ENCODE data around the gene LHX4.

Gene LHX4

DNA sequence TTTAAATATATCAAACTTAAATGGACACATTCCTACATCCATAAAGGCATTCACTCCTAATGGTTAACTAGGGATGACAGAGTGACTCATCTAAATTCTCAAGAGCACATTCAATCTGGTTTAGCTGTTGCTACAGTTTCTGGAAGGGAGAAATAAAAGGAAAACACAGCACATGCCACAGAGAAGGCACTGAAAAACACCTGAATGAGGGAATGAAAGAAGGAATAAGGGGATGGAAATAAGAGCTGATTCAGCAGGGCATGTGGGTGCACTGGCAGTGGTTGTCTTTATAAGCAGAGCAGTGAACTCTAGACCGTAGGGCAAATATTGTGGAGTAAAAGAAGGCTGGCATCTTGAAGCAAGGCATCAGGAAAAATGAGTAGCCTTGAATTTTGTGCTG lies 79.3 kb downstream of the LHX4 start:
- TF ChIP-seq, protein P1, sequence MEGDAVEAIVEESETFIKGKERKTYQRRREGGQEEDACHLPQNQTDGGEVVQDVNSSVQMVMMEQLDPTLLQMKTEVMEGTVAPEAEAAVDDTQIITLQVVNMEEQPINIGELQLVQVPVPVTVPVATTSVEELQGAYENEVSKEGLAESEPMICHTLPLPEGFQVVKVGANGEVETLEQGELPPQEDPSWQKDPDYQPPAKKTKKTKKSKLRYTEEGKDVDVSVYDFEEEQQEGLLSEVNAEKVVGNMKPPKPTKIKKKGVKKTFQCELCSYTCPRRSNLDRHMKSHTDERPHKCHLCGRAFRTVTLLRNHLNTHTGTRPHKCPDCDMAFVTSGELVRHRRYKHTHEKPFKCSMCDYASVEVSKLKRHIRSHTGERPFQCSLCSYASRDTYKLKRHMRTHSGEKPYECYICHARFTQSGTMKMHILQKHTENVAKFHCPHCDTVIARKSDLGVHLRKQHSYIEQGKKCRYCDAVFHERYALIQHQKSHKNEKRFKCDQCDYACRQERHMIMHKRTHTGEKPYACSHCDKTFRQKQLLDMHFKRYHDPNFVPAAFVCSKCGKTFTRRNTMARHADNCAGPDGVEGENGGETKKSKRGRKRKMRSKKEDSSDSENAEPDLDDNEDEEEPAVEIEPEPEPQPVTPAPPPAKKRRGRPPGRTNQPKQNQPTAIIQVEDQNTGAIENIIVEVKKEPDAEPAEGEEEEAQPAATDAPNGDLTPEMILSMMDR (conservative IDR thresholded peaks at IDR 0.05): no peak
- no peak overlapping the region for H3K27ac ChIP-seq

DNA sequence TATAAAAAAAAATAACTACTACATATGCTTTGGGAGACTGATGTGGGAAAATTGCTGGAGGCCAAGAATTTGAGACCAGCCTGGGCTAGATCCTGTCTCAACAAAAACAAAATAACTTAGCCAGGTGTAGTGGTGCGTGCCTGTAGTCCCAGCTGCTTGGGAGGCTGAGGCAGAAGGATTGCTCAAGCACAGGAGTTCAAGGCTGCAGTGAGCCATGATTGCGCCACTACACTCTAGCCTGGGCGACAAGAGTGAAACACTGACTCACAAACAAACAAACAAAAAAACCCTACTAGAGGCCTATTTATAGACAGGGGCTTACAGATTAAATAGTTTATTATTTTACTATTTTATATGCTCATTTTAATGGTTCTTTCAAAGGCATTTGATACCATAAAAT lies 80.0 kb downstream of the LHX4 start:
- TF ChIP-seq, protein P1 (conservative IDR thresholded peaks at IDR 0.05): no peak
- no peak overlapping the region for H3K27ac ChIP-seq

DNA sequence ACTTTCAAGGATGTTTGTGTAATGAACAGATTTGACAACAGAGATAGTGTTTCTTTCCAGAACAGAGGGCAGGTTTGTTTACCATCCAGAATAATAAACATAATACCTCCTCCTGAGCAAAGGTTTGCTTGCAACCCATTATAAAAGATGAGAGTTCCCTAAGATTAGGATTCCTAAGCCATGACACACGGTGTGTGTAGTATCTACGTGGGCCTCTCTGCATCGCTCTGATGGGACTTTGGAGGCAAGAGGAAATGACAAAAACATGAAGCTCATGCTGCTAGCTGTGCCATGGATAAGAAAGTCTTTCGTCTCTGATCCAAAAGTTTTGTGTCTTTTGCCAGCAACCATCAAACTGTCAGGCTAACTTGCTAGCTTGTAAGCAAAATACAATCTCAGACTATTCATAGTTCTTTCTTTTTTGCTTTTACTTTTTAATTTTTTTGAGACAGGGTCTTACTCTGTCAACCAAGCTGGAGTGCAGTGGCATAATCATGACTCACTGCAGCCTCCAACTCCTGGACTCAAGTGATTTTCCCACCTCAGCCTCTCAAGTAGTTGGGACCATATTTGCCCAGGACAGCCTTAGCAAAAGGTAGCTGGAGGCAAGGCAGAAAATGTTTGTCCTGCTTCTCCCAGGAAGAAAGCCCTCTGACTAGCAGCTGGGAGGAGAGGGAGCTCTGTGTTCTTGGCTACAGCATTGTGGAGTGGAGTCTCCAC lies 81.1 kb downstream of the LHX4 start:
- TF ChIP-seq, protein P1 (conservative IDR thresholded peaks at IDR 0.05): no peak
- H3K27ac ChIP-seq: no peak overlapping the region

DNA sequence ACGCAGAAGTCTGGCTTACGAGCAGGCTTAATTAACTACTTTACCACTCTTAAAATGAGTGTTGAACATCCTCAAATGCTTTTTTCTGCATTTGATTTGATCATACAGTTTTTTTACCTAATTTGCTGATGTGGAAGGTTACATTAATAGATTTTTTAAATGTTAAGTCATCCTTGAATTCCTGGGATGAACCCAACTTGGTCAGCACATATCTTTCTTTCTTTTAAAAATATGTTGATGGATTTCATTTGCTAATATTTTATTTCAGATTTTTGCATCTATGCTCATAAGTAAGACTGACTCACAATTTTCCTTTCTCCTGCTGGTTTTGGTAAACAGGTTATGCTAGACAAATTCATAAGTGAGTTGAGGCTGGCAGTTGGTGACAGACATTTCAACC lies 82.9 kb downstream of the LHX4 start:
- H3K27ac ChIP-seq: no peak overlapping the region
- TF ChIP-seq, protein P1 (conservative IDR thresholded peaks at IDR 0.05): no peak

DNA sequence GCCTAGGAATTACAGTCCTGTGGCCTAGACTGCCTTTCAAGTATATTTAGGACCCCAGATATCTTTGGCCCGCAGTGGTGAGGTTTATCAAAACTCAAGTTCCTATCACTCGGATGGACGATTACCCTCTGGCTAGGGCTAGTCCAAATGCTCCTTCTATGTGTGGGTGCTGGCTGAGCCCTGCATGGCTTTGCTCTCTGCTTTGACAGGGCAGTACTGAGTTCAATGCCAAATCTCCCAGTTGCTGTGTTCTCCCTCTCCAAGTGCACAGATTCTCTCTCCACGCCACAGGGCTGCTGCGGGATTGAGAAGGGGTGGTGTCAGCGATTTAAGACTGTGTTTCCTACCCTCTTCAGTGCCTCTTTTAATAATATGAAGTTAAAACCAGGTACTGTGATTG lies 97.0 kb downstream of the LHX4 start:
- TF ChIP-seq, protein P1 (conservative IDR thresholded peaks at IDR 0.05): no peak
- no peak overlapping the region for H3K27ac ChIP-seq
